Measurements from ENCODE around the gene PSMA2. TPM values are rescaled to one million over a fixed set of nuclear protein-coding genes. Genes with fewer than 3 reads are reported as not detected.
A peak's percentile ranks its signal among the peaks of the same experiment; 100 is the strongest.

The PSMA2 gene
- total RNA-seq, 6 donors from 2014 or later, result 14.7 to 58.9 (median 42.8) TPM

DNA sequence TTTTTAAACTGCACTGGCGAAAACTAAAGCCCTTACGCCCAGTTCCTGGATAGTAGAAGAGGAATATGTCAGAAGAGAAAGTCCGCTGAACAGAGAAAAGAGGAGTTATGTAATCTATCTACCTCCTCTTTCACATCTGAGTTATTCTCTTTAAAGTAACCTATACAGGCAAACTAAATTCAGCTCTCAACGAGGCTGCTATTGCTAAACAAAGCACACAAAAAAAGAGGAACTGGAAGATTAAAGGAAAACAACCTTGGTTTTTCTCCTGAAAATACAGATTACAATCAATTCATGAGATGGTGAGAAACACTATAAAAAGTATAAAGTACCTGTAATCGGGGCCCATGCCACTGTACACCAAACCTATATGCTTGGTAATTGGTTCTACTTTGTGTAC is 5.8 kb downstream of the PSMA2 start:
- DNase-seq, result no peak
- no peak overlapping the region for H3K27ac ChIP-seq
- WGBS, 2 donors, result 67 to 81% methylated on average over 5 of the region's 5 CpGs
- no peaks in the 10 kb centered on the region for H3K27me3 ChIP-seq
- no peak overlapping the region for H3K4me3 ChIP-seq
- no peak for ATAC-seq (ENCODE audit: low FRiP score in 2 of 2)
- H3K36me3 ChIP-seq, result peaks cover 20 to 64% (median 36%) of the 10 kb centered on the region in 4 donors
- no peaks in the 10 kb centered on the region for H3K9me3 ChIP-seq
- peaks cover 22 to 34% (median 27%) of the 10 kb centered on the region in 4 donors for H3K4me1 ChIP-seq
- TF ChIP-seq POLR2AphosphoS5 (IDR thresholded peaks at IDR 0.05) (no peak), EP300 (IDR thresholded peaks at IDR 0.05) (no peak), POLR2A (IDR thresholded peaks at IDR 0.05) (no peak)
- TF ChIP-seq, protein P1, sequence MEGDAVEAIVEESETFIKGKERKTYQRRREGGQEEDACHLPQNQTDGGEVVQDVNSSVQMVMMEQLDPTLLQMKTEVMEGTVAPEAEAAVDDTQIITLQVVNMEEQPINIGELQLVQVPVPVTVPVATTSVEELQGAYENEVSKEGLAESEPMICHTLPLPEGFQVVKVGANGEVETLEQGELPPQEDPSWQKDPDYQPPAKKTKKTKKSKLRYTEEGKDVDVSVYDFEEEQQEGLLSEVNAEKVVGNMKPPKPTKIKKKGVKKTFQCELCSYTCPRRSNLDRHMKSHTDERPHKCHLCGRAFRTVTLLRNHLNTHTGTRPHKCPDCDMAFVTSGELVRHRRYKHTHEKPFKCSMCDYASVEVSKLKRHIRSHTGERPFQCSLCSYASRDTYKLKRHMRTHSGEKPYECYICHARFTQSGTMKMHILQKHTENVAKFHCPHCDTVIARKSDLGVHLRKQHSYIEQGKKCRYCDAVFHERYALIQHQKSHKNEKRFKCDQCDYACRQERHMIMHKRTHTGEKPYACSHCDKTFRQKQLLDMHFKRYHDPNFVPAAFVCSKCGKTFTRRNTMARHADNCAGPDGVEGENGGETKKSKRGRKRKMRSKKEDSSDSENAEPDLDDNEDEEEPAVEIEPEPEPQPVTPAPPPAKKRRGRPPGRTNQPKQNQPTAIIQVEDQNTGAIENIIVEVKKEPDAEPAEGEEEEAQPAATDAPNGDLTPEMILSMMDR (IDR thresholded peaks at IDR 0.05), result no peak

DNA sequence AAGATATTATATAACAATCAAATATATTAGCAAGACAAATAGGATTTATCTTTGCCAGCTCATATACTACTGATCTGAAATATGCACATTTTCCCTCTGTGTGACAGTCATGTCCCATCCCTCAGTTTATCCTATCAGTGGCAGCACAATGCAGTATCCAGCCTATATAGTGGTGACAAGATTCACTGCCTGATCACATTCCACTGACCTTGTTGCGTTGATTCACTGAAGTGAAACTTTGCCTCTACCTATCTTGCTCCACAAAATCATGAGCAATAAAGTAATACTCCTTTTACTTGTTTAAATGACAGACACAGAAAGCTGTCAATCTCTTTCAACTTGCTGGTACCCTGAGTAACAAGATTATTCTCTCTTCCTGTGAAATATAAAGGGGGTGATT is 6.3 kb downstream of the PSMA2 start:
- 95 to 100% methylated on average over 1 of the region's 1 CpG for WGBS, 2 donors
- Histone ChIP-seq H3K9me3 (no peaks in the 10 kb centered on the region), H3K27ac (no peak overlapping the region), H3K4me1 (peaks cover 17 to 29% (median 22%) of the 10 kb centered on the region in 4 donors), H3K36me3 (peaks cover 25 to 70% (median 40%) of the 10 kb centered on the region in 4 donors), H3K27me3 (no peaks in the 10 kb centered on the region), H3K4me3 (no peak overlapping the region)
- no peak for ATAC-seq (ENCODE audit: low FRiP score in 2 of 2)
- no peak for TF ChIP-seq EP300 (IDR thresholded peaks at IDR 0.05)
- TF ChIP-seq POLR2A (IDR thresholded peaks at IDR 0.05), result no peak
- TF ChIP-seq, protein P1 (IDR thresholded peaks at IDR 0.05), result no peak
- TF ChIP-seq POLR2AphosphoS5 (IDR thresholded peaks at IDR 0.05), result no peak
- DNase-seq, result no peak

DNA sequence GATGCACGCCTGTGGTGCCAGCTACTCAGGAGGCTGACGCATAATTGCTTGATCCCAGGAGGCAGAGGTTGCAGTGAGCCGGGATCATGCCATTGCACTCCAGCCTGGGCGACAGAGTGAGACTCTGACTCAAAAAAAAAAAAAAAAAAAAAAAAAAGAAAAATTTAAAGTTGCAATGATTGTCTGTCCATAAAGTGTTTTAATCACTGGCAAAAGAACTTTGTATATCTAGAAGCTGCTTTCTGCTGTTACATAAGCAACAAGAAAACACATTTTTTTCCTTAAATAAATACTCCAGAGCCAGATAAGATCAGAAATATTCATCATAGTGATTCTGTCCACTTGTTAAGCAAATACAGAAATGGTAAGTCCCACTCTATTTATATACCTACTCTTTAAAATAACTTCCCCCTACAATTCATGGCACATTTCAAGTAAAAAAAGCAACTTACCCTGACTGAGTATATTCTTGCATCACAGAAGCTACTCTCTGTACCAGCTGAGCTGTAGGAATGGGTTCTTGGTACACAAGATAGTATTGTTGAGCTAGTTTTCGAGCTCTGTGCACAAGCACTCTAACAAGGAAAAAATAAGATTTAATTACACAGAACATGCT is 7.6 kb downstream of the PSMA2 start:
- 85 to 86% methylated on average over 5 of the region's 5 CpGs for WGBS, 2 donors
- ATAC-seq (ENCODE audit: low FRiP score in 2 of 2) (no peak), DNase-seq (no peak)
- Histone ChIP-seq H3K36me3 (peaks cover 31 to 83% (median 45%) of the 10 kb centered on the region in 4 donors), H3K27ac (no peak overlapping the region), H3K9me3 (no peaks in the 10 kb centered on the region), H3K4me1 (peaks cover 4 to 16% (median 9%) of the 10 kb centered on the region in 4 donors), H3K4me3 (no peak overlapping the region), H3K27me3 (no peaks in the 10 kb centered on the region)
- TF ChIP-seq POLR2AphosphoS5 (IDR thresholded peaks at IDR 0.05) (no peak), POLR2A (IDR thresholded peaks at IDR 0.05) (no peak), EP300 (IDR thresholded peaks at IDR 0.05) (no peak)

DNA sequence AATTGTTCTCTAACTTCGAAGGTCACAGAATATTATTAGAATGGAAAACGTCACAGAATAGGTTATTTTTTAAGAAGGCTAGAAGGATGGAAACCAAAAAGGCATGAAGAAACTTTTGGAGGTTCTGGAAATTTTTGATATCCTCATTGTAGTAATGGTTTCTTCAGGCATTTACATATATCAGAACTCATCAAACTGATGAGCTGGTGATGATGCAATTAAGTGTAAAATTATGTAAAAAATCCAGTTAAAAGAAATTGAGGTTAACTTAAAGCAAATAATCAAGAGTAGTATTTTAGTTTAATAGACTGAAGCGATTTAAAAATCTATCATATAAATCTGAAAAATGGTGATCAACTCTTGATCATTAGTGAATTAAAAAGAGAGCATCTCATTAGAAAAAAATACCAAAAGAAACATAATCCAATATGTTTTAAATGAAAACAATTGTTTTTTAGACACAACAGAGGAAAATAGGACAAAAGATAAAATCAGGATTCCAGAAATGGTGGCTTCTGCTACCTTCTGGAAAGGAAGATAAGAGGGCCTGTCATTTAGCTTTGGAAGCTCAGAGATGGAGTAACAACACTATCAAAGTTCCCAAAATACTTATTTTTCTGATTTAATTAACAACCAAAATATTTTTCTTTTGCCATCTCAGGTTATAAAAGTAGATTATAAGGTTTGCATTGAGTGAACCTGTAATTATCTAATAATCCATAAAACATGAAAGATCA is 9.8 kb downstream of the PSMA2 start:
- H3K9me3 ChIP-seq, result no peaks in the 10 kb centered on the region
- no peak overlapping the region for H3K27ac ChIP-seq
- H3K4me1 ChIP-seq, result peaks cover 0 to 3% (median 0%) of the 10 kb centered on the region in 4 donors
- DNase-seq (no peak), ATAC-seq (ENCODE audit: low FRiP score in 2 of 2) (no peak)
- 91 to 96% methylated on average over 3 of the region's 3 CpGs for WGBS, 2 donors
- H3K4me3 ChIP-seq, result no peak overlapping the region
- TF ChIP-seq, protein P1 (IDR thresholded peaks at IDR 0.05), result no peak
- H3K36me3 ChIP-seq, result peaks cover 31 to 100% (median 52%) of the 10 kb centered on the region in 4 donors
- H3K27me3 ChIP-seq, result no peaks in the 10 kb centered on the region

DNA sequence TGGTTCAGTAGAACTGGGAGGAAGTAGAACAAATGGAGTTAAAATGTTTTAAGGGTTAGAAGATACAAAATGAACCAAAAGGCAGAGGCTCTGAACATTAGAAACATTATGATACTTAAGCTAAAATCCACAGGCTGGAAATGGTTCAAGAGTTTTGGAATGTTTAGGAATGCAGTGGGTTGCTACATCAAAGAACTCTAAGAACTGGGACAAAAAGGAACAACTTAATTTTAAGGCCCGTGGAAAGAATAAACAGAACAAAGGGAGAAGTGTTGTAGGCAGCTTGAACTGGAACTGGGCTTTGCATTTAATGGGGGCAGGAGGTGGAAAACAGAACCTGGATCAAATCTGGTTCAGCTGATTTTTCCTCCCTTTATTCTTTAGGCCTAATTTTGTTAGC is 16.6 kb downstream of the PSMA2 start:
- 40% methylated on average over 1 of the region's 1 CpG for WGBS, 2 donors
- H3K4me3 ChIP-seq, result no peak overlapping the region

More for the DNA sequence above, 16.6 kb downstream of the PSMA2 start:
- no peak for TF ChIP-seq POLR2AphosphoS5 (IDR thresholded peaks at IDR 0.05)
- TF ChIP-seq POLR2A (IDR thresholded peaks at IDR 0.05), result no peak
- no peak for TF ChIP-seq EP300 (IDR thresholded peaks at IDR 0.05)
- TF ChIP-seq, protein P1 (IDR thresholded peaks at IDR 0.05), result no peak
- no peaks in the 10 kb centered on the region for H3K9me3 ChIP-seq
- no peaks in the 10 kb centered on the region for H3K27me3 ChIP-seq
- peaks cover 7 to 39% (median 28%) of the 10 kb centered on the region in 4 donors for H3K4me1 ChIP-seq
- DNase-seq (no peak), ATAC-seq (ENCODE audit: low FRiP score in 2 of 2) (no peak)
- peak overlapping the region; percentile 21 to 54 (median 33) for H3K27ac ChIP-seq
- peaks cover 6 to 50% (median 18%) of the 10 kb centered on the region in 4 donors for H3K36me3 ChIP-seq
